HUES6 (cell line): ENCODE data around the gene USP11.
A peak's percentile ranks its signal among the peaks of the same experiment; 100 is the strongest.

ENCODE experiments used
- H3K27ac ChIP-seq: 2 replicates; pipeline ENCODE4 v1.7.0; 2013; ENCODE audit warnings: low read depth, mild to moderate bottlenecking, low read length, inconsistent platforms
- H3K27me3 ChIP-seq: 2 replicates; pipeline ENCODE4 v1.6.1; 2013; ENCODE audit warnings: low read length; ENCODE audit not compliant: control insufficient read depth, insufficient read depth
- H3K36me3 ChIP-seq: 2 replicates; pipeline ENCODE4 v1.6.1; 2013; ENCODE audit warnings: low read length; ENCODE audit not compliant: control insufficient read depth, insufficient read depth
- H3K4me1 ChIP-seq: 2 replicates; pipeline ENCODE4 v1.6.1; 2013; ENCODE audit warnings: low read length; ENCODE audit not compliant: control insufficient read depth, insufficient read depth
- H3K4me3 ChIP-seq: 2 replicates; pipeline ENCODE4 v1.5.1; 2013; ENCODE audit warnings: low read depth, low read length
- H3K9ac ChIP-seq: one replicate; pipeline ENCODE4 v1.6.1; 2013; ENCODE audit warnings: mild to moderate bottlenecking, low read length
- H3K9me3 ChIP-seq: 2 replicates; pipeline ENCODE4 v1.6.1; 2013; ENCODE audit warnings: low read depth, low read length; ENCODE audit not compliant: control insufficient read depth, insufficient read depth

USP11 gene

GRCh38 chrX:47217121-47217851 lies 15.5 kb upstream of the USP11 start:
- Histone ChIP-seq H3K27me3 (no peaks in the 10 kb centered on the region), H3K4me3 (peak overlapping the region; percentile 60), H3K27ac (peak overlapping the region; percentile 83), H3K9me3 (no peaks in the 10 kb centered on the region), H3K9ac (peak overlapping the region; percentile 73), H3K4me1 (peaks cover 33% of the 10 kb centered on the region), H3K36me3 (peaks cover 65% of the 10 kb centered on the region)

GRCh38 chrX:47217852-47218279 lies 14.9 kb upstream of the USP11 start:
- peaks cover 33% of the 10 kb centered on the region for H3K4me1 ChIP-seq
- H3K36me3 ChIP-seq, result peaks cover 63% of the 10 kb centered on the region
- peak overlapping the region; percentile 96 for H3K9ac ChIP-seq
- H3K4me3 ChIP-seq, result peak overlapping the region; percentile 86
- H3K27me3 ChIP-seq, result no peaks in the 10 kb centered on the region
- H3K9me3 ChIP-seq, result no peaks in the 10 kb centered on the region
- peak overlapping the region; percentile 96 for H3K27ac ChIP-seq

GRCh38 chrX:47218280-47218919 lies 14.4 kb upstream of the USP11 start, which contains the start of gene CDK16:
Gene CDK16 (plus strand): TSS chrX:47218681. CDS start chrX:47223558, 4,877 bp downstream.
- Histone ChIP-seq H3K4me1 (peaks cover 33% of the 10 kb centered on the region), H3K4me3 (peak within 1 kb of the TSS; percentile 86), H3K27me3 (no peaks in the 10 kb centered on the region), H3K9me3 (no peaks in the 10 kb centered on the region), H3K36me3 (peaks cover 63% of the 10 kb centered on the region), H3K9ac (peak within 1 kb of the TSS; percentile 96), H3K27ac (peak within 1 kb of the TSS; percentile 96)

- Histone ChIP-seq H3K9me3 (no peaks in the 10 kb centered on the region), H3K27ac (peak overlapping the region; percentile 96), H3K4me1 (peaks cover 33% of the 10 kb centered on the region), H3K27me3 (no peaks in the 10 kb centered on the region), H3K36me3 (peaks cover 63% of the 10 kb centered on the region), H3K9ac (peak overlapping the region; percentile 96), H3K4me3 (peak overlapping the region; percentile 86)
Observed at GRCh38 chrX:47218920-47219815, 13.6 kb upstream of the USP11 start.

- Histone ChIP-seq H3K9me3 (no peaks in the 10 kb centered on the region), H3K27me3 (no peaks in the 10 kb centered on the region), H3K4me3 (no peak overlapping the region), H3K9ac (no peak overlapping the region), H3K4me1 (peaks cover 21% of the 10 kb centered on the region), H3K36me3 (peaks cover 63% of the 10 kb centered on the region), H3K27ac (no peak overlapping the region)
Observed at GRCh38 chrX:47221756-47222155, 11.1 kb upstream of the USP11 start.

- Histone ChIP-seq H3K27me3 (no peaks in the 10 kb centered on the region), H3K4me3 (no peak overlapping the region)
Observed at GRCh38 chrX:47222751-47223350, 10.0 kb upstream of the USP11 start.

GRCh38 chrX:47223476-47224250 lies 9.1 kb upstream of the USP11 start:
- no peak overlapping the region for H3K27ac ChIP-seq
- H3K9ac ChIP-seq, result no peak overlapping the region
- no peaks in the 10 kb centered on the region for H3K27me3 ChIP-seq
- peaks cover 81% of the 10 kb centered on the region for H3K36me3 ChIP-seq
- H3K4me1 ChIP-seq, result peaks cover 14% of the 10 kb centered on the region; the same call in 1 of the 2 replicates
- H3K4me3 ChIP-seq, result no peak overlapping the region
- no peaks in the 10 kb centered on the region for H3K9me3 ChIP-seq

More at GRCh38 chrX:47222751-47223350, 10.0 kb upstream of the USP11 start:
- Histone ChIP-seq H3K36me3 (peaks cover 73% of the 10 kb centered on the region), H3K9me3 (no peaks in the 10 kb centered on the region), H3K4me1 (peaks cover 14% of the 10 kb centered on the region; the same call in 1 of the 2 replicates), H3K9ac (no peak overlapping the region), H3K27ac (no peak overlapping the region)

- H3K9ac ChIP-seq, result no peak overlapping the region
- H3K36me3 ChIP-seq, result peaks cover 86% of the 10 kb centered on the region
- peaks cover 14% of the 10 kb centered on the region; the same call in 1 of the 2 replicates for H3K4me1 ChIP-seq
- H3K27me3 ChIP-seq, result no peaks in the 10 kb centered on the region
- no peak overlapping the region for H3K4me3 ChIP-seq
- H3K9me3 ChIP-seq, result no peaks in the 10 kb centered on the region
- no peak overlapping the region for H3K27ac ChIP-seq
Observed at GRCh38 chrX:47224266-47224895, 8.4 kb upstream of the USP11 start.

GRCh38 chrX:47224896-47225290 lies 7.9 kb upstream of the USP11 start:
- Histone ChIP-seq H3K27me3 (no peaks in the 10 kb centered on the region), H3K4me1 (peaks cover 10% of the 10 kb centered on the region; the same call in 1 of the 2 replicates), H3K36me3 (peaks cover 89% of the 10 kb centered on the region)

More at GRCh38 chrX:47224896-47225290, 7.9 kb upstream of the USP11 start:
- no peak overlapping the region for H3K27ac ChIP-seq
- no peak overlapping the region for H3K9ac ChIP-seq
- no peak overlapping the region for H3K4me3 ChIP-seq
- no peaks in the 10 kb centered on the region for H3K9me3 ChIP-seq
